ACHN (cell line): Measurements from ENCODE around the gene PLXDC1.
"Not testable (repeated sequence)": the region's sequence is repeated elsewhere in the genome, so short reads cannot be mapped to it uniquely, and the experiment has no call there.

Source experiments
- DNase-seq: peaks from one replicate; pipeline ENCODE4 v3.0.0-alpha.2; 2015
- in situ Hi-C: cut with HindIII; loops from 2 replicates; pipeline ENCODE4 v1.10.0; 2017; ENCODE audit warnings: low sequenced_read_pairs, low pct_ligation_motif_present, low pct_unique_long_range_greater_than_20kb

The PLXDC1 gene

DNA sequence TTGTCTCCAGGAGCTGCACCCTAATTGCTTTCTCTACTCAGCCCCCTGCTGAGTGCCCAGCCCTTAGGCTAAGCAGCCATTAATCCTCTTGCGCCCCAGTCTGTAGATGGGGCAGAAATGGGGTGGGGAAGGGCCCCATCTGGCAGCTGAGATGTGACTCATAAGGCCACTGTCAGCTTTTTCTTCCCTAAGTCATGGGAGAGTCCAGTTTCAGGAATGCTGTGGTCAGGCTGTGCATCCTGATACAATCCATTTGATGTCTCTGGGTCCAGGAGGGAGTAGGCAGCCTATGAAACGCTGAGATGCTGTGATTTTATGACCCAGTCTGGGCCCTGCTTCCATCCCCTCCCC, 12.3 kb downstream of the PLXDC1 start:
- in situ Hi-C loops: no loop called here

GRCh38 chr17:39138431-39139160, 12.8 kb downstream of the PLXDC1 start:
- in situ Hi-C loops: no loop called here
- DNase-seq: no peak

More for the DNA sequence above, 12.3 kb downstream of the PLXDC1 start:
- peak; percentile 75 for DNase-seq

DNA sequence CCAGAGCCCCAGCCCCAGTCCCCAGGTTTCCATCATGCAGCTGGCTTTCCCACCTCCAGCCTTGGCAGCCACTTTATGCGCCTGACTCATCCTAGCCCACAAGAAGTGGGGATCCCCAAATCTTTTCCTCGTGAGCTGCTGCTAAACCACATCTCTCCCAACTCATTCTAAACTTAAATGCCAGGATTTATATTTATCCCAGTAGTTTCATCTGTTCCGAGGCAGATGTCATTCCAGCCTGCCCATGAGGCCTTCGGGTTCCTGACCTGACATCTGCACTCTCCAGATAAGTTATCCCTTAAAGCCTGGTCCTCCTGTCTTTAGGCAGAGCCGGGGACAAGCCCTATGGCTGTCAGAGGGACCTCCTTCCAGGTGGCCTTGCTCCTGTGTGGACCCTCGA, 16.6 kb downstream of the PLXDC1 start:
- DNase-seq: no peak
- in situ Hi-C loops: no loop called here

DNA sequence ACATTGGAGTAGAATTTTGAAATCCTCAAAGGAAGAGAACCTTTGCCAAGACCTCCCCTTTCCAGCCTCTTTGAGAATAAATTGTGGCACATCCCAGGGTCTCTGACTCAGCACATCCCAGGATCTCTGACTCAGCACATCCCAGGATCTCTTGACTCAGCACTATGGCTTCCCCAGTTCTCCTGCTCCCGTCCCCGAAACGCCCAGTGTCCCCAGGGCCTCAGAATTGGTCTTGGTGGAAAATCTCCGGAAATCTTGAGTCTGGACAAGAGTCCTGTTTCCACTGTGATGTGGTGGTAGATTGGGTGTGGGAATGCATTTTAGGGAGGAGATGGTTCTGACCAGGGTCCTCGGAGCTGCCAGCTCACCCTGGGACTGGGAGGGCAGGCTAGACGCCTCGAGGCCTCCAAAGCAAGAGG, 19.2 kb downstream of the PLXDC1 start:
- DNase-seq: peak; percentile 41
- in situ Hi-C loops: no loop called here

- DNase-seq: no peak
- in situ Hi-C loops: no loop called here
Measured at GRCh38 chr17:39131616-39132015, 19.8 kb downstream of the PLXDC1 start.

DNA sequence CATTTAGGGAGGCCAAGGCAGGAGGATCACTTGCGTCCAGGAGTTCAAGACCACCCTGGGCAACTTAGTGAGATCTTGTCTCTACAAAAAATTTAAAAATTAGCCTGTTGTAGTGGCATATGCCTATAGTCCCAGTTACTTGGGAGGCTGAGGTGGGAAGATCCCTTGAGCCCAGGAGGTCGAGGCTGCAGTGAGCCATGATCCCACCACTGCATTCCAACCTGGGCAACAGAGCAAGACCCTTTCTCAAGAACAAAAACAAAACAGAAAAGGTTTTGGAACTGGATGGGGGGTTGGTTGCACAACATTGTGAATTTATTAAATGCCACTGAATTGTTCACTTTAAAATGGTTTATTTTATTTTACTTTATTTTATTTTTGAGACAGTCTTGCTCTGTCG, 21.2 kb downstream of the PLXDC1 start:
- in situ Hi-C loops: no loop called here
- no peak for DNase-seq

GRCh38 chr17:39129544-39129943, 21.9 kb downstream of the PLXDC1 start:
- DNase-seq, in situ Hi-C loops: not testable (repeated sequence)

DNA sequence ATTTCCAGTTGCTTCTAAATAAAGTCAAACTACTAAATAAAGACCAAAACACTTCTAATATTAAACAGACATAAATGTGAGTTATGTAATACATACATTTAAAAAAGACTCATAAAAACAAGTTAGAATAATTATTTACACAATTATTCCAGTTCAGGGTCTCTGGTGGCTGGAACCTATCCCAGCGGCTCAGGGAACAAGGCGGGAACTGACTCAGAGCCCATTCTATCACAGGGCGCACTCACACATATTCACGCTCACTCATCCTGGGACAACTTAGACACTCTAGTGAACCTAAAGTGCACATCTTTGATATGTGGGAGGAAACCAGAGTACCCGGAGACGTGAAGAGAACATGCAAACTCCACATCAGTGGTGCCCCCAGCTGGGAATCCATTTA, 25.0 kb downstream of the PLXDC1 start:
- no peak for DNase-seq
- in situ Hi-C loops: no loop called here

- no peak for DNase-seq
- in situ Hi-C loops: no loop called here
Measured at GRCh38 chr17:39125143-39125875, 26.1 kb downstream of the PLXDC1 start.

- DNase-seq: no peak
- in situ Hi-C loops: no loop called here
Measured at GRCh38 chr17:39123627-39124026, 27.8 kb downstream of the PLXDC1 start.

DNA sequence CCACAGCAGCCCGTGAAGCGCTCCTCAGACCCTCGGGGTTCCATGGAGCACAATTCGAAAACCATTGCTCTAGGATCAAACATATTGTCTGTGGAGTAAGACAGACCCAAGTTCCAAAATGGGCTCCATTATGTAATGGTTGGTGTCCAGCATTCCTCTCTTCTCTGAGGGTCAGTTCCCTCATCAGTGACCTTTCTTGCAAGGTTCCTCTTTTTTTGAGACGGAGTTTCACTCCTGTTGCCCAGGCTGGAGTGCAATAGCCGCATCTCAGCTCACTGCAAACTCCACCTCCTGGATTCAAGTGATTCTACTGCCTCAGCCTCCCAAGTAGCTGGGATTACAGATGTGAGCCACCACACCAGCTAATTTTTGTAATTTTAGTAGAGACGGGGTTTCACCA, 28.4 kb downstream of the PLXDC1 start:
- in situ Hi-C loops: no loop called here
- no peak for DNase-seq

DNA sequence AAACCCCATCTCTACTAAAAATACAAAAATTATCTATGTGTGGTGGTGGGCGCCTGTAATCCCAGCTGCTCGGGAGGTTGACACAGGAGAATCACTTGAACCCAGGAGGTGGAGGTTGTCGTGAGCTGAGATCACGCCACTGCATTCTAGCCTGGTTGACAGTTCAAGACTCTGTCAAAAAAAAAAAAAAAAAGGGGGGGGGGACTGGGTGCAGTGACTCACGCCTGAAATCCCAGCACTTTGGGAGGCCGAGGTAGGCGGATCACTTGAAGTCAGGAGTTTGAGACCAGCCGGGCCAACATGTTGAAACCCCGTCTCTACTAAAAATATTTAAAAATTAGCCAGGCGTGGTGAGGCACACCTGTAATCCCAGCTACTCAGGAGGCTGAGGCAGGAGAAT, 29.5 kb downstream of the PLXDC1 start:
- in situ Hi-C loops, DNase-seq: not testable (repeated sequence)

GRCh38 chr17:39118674-39119419, 32.6 kb downstream of the PLXDC1 start:
- in situ Hi-C loops: no loop called here

DNA sequence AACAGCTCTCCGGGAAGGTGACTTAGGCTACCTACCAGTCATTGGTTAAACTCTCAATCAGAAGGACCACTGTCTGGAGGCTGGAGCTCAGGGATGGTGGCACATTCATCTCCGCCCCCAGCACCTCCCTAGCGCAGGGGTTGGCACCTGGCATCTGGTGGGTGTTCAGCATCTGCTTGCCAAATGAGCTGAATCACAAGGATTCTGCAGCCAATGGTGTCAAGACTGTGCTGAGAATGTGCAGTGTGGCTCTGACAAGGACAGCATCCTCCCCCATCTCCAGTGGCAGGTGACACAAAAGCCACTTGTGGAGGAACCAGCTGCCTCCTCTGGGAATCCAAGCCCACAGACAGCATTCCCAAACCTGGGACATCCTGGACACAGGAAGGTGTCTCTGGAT, 35.2 kb downstream of the PLXDC1 start:
- in situ Hi-C loops: no loop called here
- DNase-seq: no peak

More at GRCh38 chr17:39118674-39119419, 32.6 kb downstream of the PLXDC1 start:
- DNase-seq: no peak

GRCh38 chr17:39115135-39115534, 36.3 kb downstream of the PLXDC1 start:
- no peak for DNase-seq
- in situ Hi-C loops: no loop called here

DNA sequence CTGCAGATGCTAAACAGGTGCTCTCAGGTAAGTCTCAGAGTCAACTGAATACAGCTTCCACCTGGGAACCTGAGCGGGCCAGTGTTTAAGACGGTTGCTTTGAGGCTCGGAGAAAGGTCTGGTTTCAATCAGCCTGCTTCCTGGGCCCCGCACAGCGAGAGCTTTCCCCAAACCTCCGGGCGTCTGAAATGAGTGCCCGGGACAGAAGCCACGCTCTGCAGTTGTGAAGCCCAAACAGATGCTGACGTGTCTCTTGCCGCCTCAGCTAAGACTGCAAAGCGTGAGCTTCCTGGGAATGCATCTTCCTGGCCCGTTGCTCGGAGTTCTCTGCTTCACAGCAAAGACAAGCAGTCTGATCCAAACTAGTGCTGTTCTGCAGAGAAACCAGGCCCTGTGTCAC, 36.7 kb downstream of the PLXDC1 start:
- in situ Hi-C loops: no loop called here
- DNase-seq: no peak

DNA sequence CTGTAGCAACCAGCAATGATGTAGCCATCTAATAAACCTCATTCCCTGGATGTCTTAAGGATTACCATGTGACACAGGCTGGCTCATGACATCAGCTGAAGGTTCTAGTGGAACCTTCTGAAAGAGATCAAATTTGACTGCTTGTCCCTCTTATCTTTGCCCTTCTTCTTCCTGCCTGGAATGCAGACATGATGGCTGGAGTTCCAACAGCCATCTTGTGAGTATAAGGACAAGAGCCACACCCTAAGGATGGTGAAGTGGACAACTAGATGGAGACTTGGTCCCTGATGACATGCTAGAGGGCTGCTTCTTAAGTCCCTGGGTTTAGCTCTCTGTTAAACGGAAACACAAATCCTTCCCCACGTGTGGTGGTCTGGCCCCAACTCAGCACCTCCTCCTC, 37.6 kb downstream of the PLXDC1 start:
- in situ Hi-C loops: no loop called here

GRCh38 chr17:39110435-39111136, 40.9 kb downstream of the PLXDC1 start:
- in situ Hi-C loops: no loop called here
- no peak for DNase-seq

More for the DNA sequence above, 37.6 kb downstream of the PLXDC1 start:
- no peak for DNase-seq
